GM12875 (cell line): Measurements from ENCODE around the gene SELENOI.
"Not testable (repeated sequence)": the region's sequence is repeated elsewhere in the genome, so short reads cannot be mapped to it uniquely, and the experiment has no call there.

Experiments used
- H3K4me3 ChIP-seq: one replicate; pipeline ENCODE4 v1.5.1; 2011; ENCODE audit warnings: low read depth, low read length, control low read depth
- TF ChIP-seq, protein P1 (sequence below): IDR thresholded peaks from 2 replicates; pipeline ENCODE4 v1.5.1; 2011; ENCODE audit warnings: low read depth, mild to moderate bottlenecking, control low read depth, inconsistent platforms, low read length, moderate library complexity, borderline replicate concordance; ENCODE audit not compliant: insufficient read depth

The SELENOI gene

DNA sequence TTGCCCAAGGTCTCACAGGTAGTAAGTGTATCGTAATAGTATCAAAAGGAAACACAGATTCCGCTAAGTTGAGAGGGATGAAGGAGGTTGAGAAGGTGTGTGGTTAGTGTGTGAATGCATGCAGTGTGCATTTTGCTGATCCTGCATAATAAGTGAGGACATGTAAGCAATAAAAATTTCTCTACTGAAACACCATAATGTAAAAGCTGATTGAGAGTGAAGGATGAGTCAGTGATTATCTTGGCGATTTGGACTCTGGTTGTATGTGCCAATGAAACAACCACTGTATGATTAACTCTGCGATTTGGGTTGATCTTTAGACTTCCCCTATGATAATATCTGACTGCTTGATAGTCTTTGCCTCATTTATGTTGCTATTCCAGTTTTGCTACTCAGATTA, 17.4 kb downstream of the SELENOI start:
- TF ChIP-seq, protein P1, sequence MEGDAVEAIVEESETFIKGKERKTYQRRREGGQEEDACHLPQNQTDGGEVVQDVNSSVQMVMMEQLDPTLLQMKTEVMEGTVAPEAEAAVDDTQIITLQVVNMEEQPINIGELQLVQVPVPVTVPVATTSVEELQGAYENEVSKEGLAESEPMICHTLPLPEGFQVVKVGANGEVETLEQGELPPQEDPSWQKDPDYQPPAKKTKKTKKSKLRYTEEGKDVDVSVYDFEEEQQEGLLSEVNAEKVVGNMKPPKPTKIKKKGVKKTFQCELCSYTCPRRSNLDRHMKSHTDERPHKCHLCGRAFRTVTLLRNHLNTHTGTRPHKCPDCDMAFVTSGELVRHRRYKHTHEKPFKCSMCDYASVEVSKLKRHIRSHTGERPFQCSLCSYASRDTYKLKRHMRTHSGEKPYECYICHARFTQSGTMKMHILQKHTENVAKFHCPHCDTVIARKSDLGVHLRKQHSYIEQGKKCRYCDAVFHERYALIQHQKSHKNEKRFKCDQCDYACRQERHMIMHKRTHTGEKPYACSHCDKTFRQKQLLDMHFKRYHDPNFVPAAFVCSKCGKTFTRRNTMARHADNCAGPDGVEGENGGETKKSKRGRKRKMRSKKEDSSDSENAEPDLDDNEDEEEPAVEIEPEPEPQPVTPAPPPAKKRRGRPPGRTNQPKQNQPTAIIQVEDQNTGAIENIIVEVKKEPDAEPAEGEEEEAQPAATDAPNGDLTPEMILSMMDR: no peak
- no peak overlapping the region for H3K4me3 ChIP-seq

DNA sequence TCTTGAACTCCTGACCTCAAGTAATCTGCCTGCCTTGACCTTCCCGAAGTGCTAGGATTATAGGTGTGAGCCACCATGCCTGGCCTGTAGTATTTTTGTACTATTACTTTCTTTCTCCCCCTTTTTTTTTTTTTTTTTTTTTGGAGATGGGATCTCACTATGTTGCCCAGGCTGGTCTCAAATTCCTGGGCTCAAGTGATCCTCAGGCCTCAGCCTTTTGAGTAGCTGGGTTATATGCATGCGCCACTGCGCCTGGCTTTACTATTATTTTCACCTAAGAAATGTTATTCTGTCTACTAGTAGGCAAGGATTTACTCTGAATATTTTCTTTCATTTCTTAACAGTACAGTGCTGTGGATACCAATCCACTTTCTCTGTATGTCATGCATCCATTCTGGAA, 18.0 kb downstream of the SELENOI start:
- no peak overlapping the region for H3K4me3 ChIP-seq
- TF ChIP-seq, protein P1: no peak

DNA sequence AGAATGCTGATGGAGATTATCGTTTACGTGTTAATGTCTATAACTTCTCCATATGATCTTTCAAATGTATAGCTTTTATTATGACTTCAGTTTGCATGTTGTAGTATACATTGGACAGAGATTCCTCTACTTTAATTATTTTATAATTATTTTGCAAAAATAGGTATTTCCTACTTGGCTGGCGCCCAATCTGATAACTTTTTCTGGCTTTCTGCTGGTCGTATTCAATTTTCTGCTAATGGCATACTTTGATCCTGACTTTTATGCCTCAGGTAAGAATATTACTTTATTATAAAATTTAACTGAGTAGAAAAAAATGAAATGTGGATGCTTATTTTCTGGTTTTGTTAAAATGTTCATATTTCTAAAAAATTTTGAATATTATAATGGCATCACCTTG, 18.7 kb downstream of the SELENOI start:
- TF ChIP-seq, protein P1: no peak
- no peak overlapping the region for H3K4me3 ChIP-seq

DNA sequence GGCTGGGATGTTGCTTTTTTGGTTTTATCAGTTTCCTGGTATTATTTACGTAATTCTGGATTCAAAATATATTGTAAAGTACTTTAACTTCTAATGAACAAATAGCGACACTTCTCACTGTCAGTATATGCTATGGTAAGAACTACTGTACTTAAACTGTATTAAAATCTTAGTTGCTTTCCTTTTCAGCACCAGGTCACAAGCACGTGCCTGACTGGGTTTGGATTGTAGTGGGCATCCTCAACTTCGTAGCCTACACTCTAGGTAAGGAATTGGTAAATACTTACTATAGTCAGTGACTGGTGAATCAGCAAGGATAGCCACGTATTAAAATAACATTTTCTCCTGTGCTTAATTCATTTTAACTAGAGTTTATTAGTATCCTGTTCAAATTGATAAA, 21.0 kb downstream of the SELENOI start:
- no peak overlapping the region for H3K4me3 ChIP-seq
- TF ChIP-seq, protein P1: no peak

DNA sequence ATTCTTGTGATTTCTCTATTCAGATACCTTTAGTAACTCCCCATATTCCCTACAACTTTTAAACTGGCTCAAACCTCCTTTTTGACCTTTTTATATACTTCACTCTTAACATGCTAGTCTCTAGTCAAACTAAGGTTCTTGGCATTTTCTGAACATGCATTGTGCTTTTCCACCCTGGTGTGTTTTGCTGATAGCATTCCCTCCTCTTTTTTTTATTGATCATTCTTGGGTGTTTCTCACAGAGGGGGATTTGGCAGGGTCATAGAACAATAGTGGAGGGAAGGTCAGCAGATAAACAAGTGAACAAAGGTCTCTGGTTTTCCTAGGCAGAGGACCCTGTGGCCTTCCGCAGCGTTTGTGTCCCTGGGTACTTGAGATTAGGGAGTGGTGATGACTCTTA, 23.7 kb downstream of the SELENOI start:
- not testable (repeated sequence) for H3K4me3 ChIP-seq

DNA sequence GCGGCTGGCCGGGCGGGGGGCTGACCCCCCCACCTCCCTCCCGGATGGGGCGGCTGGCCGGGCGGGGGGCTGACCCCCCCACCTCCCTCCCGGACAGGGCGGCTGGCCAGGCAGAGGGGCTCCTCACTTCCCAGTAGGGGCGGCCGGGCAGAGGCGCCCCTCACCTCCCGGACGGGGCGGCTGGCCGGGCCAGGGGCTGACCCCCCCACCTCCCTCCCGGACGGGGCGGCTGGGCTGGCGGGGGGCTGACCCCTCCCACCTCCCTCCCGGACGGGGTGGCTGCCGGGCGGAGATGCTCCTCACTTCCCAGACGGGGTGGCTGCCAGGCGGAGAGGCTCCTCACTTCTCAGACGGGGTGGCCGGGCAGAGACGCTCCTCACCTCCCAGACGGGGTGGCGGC, 25.0 kb downstream of the SELENOI start:
- not testable (repeated sequence) for H3K4me3 ChIP-seq

DNA sequence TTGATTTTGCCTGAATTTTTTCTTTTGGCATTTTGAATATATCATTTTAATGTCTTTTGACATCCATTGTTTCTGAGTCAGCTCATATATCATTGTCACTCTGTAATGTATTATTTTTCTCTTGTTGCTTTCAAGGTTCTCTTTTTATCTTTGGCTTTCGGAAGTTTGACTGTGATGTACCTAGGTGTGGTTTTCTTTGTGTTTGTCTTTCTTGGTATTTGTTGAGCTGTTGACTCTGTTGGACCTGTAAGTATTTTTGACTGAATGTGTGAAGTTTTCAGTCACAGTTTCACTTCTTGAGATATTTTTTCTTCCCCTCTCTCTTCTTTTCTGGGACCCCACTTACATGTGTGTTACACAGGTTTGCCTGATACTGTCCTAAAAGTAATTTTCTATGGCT, 30.9 kb downstream of the SELENOI start:
- TF ChIP-seq, protein P1: no peak
- no peak overlapping the region for H3K4me3 ChIP-seq

DNA sequence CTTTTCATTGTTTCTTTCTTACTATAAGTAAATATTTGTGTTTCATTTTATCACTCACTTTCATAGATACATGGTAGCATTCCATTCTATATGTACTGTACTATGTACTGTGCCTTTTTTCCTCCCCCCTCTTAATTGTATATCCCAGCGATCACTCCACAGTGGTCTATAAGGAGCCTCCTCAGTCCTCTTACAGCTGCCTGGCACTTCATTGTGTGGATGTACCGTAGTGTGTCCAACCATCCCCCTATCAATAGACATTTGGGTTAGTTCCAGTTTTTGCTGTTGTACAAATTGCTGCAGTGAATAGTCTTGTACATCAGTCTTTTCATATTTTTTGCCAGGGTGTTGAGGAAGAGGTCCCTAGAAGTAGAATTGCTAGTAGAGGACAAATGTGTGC, 34.3 kb downstream of the SELENOI start:
- TF ChIP-seq, protein P1: no peak
- no peak overlapping the region for H3K4me3 ChIP-seq
